HL-60 (cell line): Measurements from ENCODE around the gene PURA.

ENCODE experiments used
- POLR2AphosphoS5 ChIP-seq: IDR thresholded peaks from 2 replicates; pipeline ENCODE4 v1.6.1; 2012; ENCODE audit warnings: low read depth
- REST ChIP-seq: IDR thresholded peaks from 2 replicates; pipeline ENCODE4 v1.6.1; 2012; ENCODE audit warnings: low read depth; ENCODE audit not compliant: insufficient replicate concordance
- SPI1 ChIP-seq: IDR thresholded peaks from 2 replicates; pipeline ENCODE4 v1.6.1; 2012; ENCODE audit warnings: low read depth, mild to moderate bottlenecking, borderline replicate concordance
- TF ChIP-seq, protein P1 (sequence below): IDR thresholded peaks from one replicate; pipeline ENCODE4 v1.5.1; 2011; ENCODE audit warnings: low read length, control low read depth, inconsistent platforms; ENCODE audit not compliant: insufficient read depth

DNA sequence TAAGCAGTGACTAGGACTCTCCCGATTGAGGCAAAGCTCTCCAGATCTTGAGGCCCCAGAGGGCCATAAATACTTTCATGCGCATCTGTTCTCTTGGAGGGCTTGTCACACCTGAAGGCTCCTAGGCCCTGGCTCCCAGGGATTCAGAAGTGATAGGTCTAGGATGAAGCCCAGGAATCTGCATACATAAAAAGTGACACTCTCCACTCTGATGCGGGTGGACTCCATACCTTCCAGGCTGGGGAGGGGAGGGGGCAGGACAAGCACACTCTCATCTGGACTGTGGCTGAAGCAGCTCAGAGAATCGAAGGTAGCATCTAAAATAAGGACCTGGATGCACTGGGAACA is 52.0 kb downstream of the PURA start:
- TF ChIP-seq, protein P1, sequence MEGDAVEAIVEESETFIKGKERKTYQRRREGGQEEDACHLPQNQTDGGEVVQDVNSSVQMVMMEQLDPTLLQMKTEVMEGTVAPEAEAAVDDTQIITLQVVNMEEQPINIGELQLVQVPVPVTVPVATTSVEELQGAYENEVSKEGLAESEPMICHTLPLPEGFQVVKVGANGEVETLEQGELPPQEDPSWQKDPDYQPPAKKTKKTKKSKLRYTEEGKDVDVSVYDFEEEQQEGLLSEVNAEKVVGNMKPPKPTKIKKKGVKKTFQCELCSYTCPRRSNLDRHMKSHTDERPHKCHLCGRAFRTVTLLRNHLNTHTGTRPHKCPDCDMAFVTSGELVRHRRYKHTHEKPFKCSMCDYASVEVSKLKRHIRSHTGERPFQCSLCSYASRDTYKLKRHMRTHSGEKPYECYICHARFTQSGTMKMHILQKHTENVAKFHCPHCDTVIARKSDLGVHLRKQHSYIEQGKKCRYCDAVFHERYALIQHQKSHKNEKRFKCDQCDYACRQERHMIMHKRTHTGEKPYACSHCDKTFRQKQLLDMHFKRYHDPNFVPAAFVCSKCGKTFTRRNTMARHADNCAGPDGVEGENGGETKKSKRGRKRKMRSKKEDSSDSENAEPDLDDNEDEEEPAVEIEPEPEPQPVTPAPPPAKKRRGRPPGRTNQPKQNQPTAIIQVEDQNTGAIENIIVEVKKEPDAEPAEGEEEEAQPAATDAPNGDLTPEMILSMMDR: no peak
- TF ChIP-seq POLR2AphosphoS5 (no peak), REST (no peak), SPI1 (no peak)
